HL-60/S4 (cell line): Measurements from ENCODE around the gene LRP5.

Experiments
- in situ Hi-C: fragments of 300-500 bp; cut with MboI; formaldehyde crosslinking; loops from 2 replicates; pipeline ENCODE4 v1.14.3; 2022; ENCODE audit warnings: low sequenced_read_pairs

Gene LRP5

DNA sequence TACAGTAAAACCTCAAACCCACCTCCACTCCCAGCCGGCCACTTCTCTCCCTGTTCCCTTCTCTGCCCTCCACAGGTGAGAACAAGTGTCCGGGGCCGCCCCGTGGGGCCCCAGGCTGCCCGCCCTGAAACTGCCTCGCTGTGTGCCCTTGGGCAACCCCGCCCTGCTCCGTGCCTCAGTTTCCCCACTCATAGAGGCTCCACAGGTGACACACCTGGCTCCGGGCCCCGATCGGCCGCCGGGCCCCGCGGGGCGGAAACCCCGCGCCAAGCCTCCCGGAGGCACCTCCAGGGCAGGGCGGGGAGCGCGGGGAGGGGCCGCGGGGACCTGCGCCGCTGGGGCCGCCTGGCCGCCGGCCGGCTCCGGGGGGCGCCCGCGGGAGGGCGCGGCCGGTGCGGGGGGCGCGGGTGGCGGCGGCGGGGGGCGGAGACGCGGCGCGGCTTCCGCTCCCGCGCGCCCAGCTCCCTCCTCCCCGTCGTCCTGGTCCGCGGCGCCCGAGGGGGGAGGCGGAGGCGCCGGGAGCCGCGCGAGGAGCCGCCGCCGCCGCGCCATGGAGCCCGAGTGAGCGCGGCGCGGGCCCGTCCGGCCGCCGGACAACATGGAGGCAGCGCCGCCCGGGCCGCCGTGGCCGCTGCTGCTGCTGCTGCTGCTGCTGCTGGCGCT lies at the start of gene LRP5:
LRP5 (plus strand) TSS at position 475 of the 663 bp plus-strand sequence; CDS start at position 599, 124 bp downstream.
- in situ Hi-C loops, result no loop called here

DNA sequence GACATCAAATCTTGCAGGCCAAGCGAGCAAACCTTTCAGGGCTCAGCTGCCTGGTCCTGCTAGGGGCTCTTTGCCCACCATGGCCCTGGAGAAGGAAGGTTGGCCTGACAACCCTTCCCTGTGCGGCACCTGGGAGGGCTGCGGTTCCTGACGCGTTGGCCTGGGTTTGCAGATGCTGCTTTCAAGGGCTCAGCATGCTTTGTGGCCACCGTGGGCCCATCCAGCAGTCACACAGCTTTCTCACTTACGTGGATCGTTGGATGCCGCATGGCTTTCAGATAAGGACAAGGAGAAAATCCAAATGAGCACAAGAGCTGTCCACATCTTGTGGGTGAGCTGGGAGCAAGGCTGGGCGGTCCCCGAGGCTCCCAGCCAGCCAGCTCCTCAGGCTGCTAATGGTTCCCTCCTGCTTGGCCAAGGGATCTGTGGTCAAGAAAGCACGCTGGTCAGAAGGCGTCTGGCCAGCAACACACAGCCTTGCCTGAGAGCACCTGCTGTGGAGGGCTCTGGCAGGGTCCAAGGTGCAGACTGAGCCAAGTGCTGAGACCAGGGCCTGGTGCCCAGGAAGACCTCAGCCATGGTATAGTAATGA lies 48.9 kb upstream of the LRP5 start:
- in situ Hi-C loops, result no loop called here

DNA sequence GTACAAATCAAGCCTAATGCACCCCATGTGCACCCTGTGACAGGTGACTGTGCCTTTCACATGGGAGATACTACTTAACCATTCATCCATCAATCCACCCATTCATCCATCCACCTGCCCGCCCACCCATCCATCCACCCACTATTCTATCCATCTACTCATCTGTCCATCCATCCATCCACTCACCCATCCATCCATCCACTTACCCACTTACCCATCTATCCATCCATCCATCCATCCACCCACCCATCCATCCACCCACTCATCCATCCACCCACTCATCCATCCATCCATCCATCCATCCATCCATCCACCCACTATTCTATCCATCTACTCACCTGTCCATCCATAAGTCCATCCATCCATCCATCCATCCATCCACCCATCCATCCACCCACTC lies 48.1 kb upstream of the LRP5 start:
- in situ Hi-C loops, result no loop called here

DNA sequence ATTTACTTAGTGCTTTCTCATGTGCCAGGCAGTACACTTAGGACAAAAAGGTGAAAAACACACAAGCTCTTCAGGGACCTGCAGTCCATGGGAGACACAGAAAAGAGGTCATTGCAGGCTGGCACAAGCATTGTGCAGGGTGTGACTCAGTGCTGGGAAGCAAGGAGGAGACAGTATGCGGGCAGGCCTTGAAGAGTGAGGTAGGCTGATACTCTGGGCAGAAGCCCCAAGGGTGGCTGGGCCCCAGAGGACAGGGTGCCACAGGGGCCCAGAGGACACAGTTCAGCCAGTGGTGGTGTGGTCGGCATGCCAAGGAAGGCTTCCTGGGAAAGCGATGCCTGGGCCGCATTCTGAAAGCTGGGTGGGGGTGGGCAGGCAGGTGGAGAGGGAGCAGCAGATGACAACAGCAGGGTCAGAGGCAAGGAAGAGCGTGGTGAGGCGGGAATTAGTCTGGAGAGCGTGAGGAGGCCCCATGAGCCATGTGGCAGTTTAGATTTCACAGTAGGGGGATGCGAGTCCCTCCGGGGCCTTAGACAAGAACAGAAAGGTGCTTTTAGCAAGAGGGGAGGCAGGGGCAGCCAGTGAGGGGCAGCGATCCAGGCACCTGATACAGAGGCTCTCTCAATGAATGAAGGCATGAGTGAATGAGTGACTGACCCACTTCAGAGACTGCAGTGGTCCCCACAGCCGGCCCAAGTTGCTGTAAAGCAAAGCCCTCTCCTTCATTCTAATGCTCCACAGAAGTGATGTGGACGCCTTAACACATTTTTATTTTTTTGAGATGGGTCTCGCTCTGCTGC lies 47.5 kb upstream of the LRP5 start:
- in situ Hi-C loops, result no loop called here

DNA sequence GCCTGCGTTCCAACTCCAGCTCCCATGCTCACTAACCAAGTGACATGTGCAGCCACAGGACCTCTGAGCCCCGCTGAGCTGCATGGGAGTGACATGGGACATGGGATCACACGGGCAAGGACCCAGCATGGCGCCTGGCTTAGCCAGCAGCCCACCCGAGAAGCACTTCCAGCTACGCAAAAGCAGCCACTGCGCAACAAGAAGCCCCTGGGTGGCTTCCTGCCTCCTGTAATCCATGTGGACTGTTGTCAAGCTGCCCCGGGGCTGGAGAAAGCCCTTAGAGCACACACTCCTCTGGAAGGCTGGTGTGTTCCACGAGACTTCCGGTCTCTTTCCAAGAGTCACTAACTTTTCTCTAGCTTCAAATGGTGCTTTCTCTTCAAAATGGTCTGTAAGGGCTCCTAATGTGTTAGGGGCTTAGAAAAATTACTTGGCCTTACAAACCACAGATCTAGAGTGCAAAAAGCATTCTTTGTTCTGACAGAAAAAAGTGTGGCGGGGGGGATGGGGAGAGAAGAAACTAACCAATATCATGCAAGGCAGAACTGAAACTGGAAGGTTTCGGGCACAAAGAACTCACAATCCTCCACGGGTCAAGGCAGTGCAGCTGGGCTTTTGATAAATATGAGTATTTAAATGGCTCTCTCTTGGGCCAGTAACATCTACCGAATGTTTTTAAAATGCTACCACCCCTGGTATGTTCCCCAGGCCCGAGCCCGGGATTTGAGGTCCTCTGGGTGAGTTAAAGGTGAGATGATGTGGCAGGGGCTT lies 46.1 kb upstream of the LRP5 start:
- in situ Hi-C loops, result no loop called here

DNA sequence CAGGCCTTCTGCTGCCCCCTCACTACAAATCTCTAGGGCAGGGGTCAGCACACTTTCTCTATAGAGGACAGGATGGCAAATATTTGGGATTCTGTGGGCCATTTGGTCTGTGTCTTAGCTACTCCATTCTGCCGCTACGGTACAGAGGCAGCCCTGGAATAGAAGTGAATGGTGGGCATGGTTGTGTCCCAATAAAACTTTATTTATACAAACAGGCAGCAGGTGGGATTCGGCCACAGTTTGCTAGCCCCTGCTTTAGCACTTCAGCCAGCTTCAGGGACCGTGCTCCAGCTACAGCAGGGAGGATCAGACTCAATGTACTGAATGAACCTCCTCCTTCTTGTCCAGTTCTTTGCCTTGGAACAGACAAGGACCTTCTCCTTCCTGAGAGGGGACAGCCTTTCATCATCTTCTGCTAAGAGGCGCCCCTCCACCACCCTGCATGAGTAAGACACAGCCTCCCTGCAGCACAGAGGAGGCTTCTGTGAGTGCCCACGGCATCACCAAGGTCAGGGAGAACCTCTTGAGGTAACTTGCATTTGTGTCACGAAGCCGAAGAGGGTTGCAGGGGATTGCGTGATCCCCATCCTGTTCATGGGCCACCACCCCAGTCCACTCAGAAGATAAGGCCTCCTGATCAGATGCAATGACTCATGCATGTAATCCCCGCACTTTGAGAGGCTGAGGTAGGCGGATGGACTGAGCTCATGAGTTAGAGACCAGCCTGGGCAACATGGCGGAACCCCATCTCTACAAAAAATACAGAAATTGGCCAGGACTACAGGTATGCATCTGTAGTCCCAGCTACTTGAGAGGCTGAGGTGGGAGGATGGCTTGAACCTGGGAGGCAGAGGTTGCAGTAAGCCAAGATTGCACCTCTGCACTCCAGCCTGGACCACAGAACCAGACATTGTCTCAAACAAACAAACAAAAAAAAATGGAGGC lies 45.2 kb upstream of the LRP5 start:
- in situ Hi-C loops, result no loop called here

DNA sequence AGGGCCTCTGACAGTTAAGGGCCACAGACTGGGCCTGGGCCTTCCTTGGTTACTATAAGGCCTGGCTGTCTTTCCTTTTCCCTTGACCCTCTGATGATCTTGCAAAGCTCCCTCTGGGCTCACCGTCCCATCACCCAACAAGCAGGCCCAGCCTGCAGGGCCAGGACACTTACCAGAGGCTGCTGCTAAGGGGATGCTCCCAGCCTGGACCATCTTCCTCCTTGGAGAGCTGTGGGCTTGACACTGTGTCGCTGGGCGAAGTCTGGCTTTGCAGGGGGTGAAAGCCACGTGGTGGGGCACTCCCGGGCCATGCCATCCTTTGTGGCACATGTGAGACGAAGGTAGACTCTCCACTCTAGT lies 44.5 kb upstream of the LRP5 start:
- in situ Hi-C loops, result no loop called here

DNA sequence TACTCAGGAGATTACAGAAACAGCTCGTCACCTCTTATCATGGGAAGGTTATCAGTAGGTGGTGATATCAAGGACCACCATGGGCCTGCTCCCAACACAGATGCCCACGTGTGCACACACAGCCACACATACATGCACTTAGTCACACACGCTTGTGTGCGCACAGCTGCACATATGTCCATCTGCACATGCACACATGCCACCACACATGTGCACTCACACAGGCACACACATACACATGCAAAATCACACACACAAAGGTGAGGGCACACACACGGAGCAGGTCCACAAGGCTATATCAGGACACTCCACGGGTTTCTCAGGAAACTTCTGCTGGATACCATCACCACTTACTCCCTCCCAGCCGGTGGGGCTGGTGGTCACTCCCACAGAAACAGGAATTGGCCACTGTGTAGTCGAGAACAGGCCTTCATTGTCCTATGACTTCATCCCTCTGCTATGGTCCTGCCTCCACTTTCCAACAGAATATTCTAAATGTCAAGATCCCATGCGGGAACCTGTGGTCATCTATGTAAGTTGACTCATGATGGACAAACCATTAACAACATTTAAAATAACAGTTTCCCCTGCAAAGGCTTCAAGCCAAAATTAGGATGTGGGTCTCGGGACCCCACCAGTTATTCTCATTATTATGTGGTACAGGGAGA lies 42.8 kb upstream of the LRP5 start:
- in situ Hi-C loops, result no loop called here

DNA sequence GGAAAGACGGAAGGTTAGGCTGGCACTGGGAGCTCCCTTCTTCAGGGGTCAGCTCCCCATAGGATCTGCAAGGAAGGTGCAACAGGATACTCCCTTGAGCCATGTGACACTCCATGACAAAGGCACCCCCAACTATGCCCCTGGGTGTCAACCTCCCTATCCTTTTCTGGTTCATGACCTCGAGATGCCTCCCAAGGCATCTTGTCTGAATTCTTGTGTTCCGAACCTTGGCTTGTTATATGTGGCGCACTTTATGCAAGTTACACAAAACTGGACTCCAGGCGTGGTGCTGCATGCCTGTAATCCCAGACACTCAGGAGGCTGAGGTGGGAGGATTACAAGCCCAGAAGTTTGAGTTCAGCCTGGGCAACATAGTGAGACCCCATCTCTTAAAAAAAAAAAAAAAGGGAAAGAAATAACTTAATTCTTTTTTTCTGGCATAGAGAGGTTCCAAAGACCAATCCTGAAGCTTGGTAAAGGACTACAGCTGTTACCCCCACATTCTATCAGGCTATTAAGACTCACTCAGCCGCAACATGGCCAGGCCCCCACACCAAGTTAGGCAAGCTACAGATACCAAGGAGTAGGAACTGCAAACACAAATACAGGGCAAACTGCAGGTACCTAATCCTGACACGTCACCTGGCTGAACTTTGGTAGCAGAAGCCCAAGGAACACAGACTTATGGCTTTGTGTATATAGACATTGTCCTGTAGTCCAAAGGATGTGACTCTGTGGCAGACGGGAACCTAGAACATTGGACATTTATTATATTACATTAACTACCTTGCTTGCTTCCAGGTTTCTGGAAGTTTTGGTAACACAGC lies 42.0 kb upstream of the LRP5 start:
- in situ Hi-C loops, result no loop called here

DNA sequence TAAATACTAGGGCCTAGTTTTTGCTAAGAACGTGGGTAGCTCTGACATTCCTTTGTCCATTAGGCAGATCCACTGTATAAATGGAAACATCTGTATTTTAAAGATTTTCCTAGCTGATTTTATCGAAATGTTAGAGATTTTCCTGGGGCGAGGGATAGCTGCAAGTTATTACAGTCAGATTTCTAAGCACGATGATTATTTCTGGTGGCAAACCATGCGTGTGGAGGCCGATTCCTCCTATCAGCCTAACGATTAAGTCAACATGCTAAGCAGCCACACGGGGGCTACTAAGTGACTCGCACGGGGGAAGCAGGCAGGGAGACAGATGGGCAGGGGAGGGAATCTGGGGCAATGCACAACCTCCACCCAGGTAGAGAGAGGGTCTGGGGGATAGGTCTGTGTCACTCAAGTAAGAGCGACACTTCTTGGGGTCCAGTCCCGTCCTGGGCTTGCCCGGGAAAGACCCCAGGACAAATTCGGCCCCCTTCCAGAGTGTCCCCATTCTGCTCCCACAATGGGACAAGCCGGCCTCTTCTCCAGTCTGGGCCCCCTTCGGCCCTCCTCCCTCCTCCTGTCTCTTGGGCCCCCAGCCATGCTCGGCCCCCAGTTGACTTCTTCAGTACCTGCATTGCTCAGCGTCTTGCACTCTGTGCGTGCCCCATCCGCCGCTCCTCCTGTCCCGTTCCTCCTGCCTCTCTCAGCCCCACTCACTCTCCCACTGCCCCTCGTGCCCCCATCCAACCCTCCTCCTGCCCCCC lies 41.2 kb upstream of the LRP5 start:
- in situ Hi-C loops, result no loop called here

DNA sequence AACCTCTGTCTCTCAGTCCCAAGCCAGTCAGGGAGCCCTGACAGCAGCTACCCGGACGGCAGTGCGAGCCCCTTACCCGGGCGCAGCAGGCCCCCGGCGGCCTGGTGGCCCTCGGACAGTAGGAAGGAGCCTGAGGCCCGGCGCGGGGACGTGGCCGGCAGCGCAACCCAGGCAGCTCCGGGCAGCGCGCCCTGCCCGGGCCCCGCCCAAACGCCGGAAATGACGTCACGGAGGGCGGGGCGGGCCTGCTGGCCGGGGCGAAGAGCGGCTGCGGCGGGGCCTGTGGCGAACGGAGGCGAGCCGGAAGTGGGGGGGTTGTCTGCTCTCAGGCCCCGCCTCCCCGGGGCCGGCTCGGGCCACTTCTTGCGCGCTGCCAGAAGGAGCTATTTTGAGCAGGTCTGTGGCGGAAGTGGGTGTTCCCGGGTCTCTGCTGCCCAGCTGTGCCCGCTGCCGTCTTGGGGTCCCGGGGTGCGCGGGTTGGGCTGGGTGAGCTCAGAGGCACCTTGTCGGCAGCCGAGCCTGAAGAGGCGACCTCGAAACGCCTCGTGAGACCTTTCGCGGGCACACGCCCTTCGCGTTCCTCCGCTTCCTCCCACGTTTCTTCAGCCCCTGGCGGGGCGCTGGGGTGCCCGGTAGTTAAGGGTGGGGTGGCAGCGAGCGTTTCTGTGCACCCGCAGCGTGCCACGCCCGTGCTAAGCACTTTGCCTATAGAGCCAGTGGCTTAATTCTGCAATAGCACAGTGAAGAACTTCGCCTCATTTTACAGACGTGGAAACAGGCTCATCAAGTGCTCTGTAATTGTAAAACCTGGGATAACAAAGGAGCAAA lies 40.4 kb upstream of the LRP5 start, which contains the start of gene C11orf24:
C11orf24 (minus strand) TSS at position 193 of the 828 bp plus-strand sequence. CDS start 8,206 bp downstream, outside the sequence.
- in situ Hi-C loops, result no loop called here

DNA sequence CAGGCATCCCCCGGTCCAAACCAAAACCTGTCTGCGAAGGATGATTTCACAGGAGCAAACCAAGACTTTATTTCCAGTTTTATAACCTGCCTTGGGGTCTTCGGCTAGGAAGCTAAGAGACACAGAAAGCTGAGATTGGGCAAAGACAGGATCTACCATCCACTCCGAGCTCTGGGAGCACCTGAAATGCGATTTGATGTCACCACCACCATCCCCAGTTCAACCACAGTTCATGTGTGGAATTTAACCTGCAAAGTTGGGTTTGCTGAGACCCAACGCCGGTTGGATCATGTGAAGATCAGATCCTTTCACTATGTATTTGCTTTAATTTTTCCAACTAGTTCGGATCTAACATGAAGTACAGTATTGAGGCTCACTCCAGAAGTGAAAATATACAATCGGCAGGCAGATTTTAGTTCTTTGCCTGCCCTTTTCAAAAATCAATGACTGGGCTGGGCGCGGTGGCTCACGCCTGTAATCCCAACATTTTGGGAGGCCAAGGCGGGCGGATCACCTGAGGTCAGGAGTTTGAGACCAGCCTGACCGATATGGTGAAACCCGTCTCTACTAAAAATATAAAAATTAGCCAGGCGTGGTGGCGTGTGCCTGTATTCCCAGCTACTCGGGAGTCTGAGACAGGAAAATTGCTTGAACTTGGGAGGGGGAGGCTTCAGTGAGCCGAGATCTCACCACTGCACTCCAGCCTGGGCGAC lies 39.2 kb upstream of the LRP5 start:
- in situ Hi-C loops, result no loop called here

DNA sequence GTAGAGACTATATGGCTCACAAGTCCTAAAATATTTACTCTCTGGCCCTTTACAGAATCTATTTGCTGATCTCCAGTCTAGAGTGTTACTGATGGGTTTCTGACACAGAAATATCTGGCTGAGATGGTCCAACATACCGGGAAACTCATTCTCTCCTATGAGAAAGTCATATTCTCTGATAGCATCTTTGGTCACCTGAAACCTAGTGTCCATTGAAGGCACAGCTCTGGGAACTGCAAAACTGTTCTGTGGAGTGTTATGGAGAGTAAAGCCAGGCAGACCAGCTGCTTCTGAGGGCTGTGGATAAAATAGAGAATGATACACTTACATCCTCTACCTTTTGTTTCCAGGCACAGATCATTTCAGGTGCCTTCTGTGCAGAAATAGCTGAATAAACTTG lies 38.1 kb upstream of the LRP5 start:
- in situ Hi-C loops, result no loop called here

DNA sequence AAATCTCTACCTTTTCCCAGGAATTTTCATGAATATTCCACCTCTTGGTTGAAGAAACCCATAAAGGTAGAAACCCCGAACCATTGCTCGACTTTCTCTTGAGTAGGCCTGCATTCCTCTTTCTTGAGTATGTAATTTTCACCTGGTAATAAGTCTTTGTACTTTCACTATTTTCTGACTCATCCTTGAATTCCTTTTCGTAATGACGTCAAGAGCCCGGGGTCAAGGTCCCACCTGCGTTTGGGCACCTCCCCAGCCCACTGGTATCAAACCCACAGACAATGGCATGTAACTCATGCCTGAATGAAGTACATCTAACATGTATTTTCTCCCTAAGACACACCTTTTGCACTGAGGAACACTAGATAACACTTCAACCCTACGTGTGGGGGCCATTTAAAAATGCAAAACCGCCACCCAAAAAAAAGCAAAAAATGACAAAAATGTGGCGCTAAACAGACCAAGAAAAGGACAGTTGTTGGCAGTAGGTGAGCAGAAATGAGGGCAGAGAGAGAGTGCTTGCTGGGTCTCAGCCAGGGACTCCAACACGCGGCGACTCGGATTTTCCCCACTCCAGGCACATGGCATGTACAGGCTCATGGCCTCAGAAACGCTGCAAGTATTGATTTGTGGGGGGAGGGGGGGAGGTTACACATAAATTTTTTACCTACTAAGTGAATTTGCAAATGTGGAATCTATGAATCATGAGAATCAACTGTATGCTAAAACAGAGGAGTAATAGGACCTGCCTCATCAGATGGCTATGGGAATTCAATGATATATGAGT lies 36.5 kb upstream of the LRP5 start:
- in situ Hi-C loops, result no loop called here

DNA sequence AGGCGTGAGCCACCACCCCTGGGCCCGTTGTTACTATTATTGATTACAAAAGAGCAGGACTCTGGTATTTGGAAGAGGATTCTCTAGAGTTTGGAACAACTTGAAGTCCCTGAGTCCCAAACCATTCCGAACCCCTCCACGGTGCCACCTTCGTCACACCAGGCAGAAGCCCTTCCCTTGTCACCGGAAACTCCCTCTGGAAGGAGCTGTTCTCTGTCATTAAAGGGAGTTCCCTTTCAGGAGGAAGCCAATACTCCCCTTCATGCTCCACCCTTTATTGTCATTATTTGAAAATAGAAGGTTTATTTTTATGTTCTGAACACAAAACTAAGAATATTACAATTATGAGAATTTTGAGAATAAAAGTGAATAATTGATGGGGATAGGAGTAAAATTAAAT lies 35.5 kb upstream of the LRP5 start:
- in situ Hi-C loops, result no loop called here

DNA sequence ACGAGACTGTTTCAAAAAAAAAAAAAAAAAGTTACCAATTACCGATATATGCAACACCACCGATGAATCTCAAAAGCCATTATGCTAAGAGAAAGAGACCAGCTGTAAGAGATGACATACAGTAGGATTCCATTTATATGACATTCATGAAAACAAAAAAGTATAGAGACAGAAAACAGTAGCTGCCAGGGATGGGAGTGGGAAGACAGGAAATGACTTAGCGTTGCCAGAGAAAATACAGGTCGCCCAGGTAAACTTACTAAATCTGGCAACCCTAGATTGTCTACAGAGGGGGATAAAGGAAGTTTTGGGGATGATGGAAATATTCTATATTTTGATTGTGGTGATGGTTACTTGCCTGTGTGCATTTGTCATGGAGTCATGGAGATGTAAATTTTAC lies 32.7 kb upstream of the LRP5 start:
- in situ Hi-C loops, result no loop called here
